Measurements from ENCODE around the gene ARSH.

- TF ChIP-seq CTCF (IDR thresholded peaks at IDR 0.05; ENCODE audit: insufficient read depth, low read length, poor library complexity, severe bottlenecking) (no peak), EZH2phosphoT487 (conservative IDR thresholded peaks at IDR 0.05; ENCODE audit: low read length) (no peak)
These were observed 69.6 kb downstream of the ARSH start for GRCh38 chrX:3075959-3076358.
